Calu3 (cell line): Measurements from ENCODE around the gene SLC36A3. TPM values are rescaled to one million over a fixed set of nuclear protein-coding genes. Genes with fewer than 3 reads are reported as not detected.

Source experiments
- BruUV-seq: library from RNA; stranded (reverse); fragments of 400-500 nt; replicated peaks from 2 replicates; lab custom pipeline; 2021; lab: Mats Ljungman, UMichigan
- CTCF ChIA-PET: fragments of 300-600 bp; sonication (Branson Sonifier 250); formaldehyde crosslinking; loops from one replicate; lab custom pipeline; 2022; ENCODE audit warnings: antibody characterized with exemption; lab: Charles Lee
- DNase-seq: peaks from one replicate; pipeline ENCODE4 v3.0.0; 2022
- H3K27ac Mint-ChIP-seq: one replicate; pipeline ENCODE4 v1.8.0; 2022; ENCODE audit warnings: mixed read lengths; ENCODE audit not compliant: unreplicated experiment
- H3K27me3 Mint-ChIP-seq: one replicate; pipeline ENCODE4 v1.8.0; 2022; ENCODE audit warnings: mixed read lengths; ENCODE audit not compliant: unreplicated experiment
- H3K36me3 Mint-ChIP-seq: one replicate; pipeline ENCODE4 v1.8.0; 2022; ENCODE audit warnings: mild to moderate bottlenecking, moderate library complexity, mixed read lengths; ENCODE audit not compliant: insufficient read depth, unreplicated experiment
- H3K4me1 Mint-ChIP-seq: one replicate; pipeline ENCODE4 v1.8.0; 2022; ENCODE audit warnings: mild to moderate bottlenecking, low read depth, mixed read lengths; ENCODE audit not compliant: unreplicated experiment
- H3K4me3 Mint-ChIP-seq: one replicate; pipeline ENCODE4 v1.8.0; 2022; ENCODE audit warnings: mild to moderate bottlenecking, low read depth, moderate library complexity, mixed read lengths; ENCODE audit not compliant: unreplicated experiment
- H3K9me3 Mint-ChIP-seq: one replicate; pipeline ENCODE4 v1.8.0; 2022; ENCODE audit warnings: low read depth, mixed read lengths; ENCODE audit not compliant: unreplicated experiment
- intact Hi-C: fragments of 100-400 bp; cut with micrococcal nuclease; formaldehyde crosslinking; loops from one replicate; pipeline ENCODE4 v1.10.0; 2022; ENCODE audit not compliant: unreplicated experiment
- total RNA-seq: library from RNA; stranded (reverse); gene quantifications from 2 replicates; pipeline ENCODE4 v1.2.3, GENCODE V29; 2022
- TF ChIP-seq, protein P1 (sequence below): fragments of 200-600 bp; IDR thresholded peaks from one replicate; pipeline ENCODE4 v1.8.0; 2022; ENCODE audit warnings: antibody characterized with exemption; ENCODE audit not compliant: unreplicated experiment

The SLC36A3 gene
- total RNA-seq, 1 experiment from 2014 or later = not detected

DNA sequence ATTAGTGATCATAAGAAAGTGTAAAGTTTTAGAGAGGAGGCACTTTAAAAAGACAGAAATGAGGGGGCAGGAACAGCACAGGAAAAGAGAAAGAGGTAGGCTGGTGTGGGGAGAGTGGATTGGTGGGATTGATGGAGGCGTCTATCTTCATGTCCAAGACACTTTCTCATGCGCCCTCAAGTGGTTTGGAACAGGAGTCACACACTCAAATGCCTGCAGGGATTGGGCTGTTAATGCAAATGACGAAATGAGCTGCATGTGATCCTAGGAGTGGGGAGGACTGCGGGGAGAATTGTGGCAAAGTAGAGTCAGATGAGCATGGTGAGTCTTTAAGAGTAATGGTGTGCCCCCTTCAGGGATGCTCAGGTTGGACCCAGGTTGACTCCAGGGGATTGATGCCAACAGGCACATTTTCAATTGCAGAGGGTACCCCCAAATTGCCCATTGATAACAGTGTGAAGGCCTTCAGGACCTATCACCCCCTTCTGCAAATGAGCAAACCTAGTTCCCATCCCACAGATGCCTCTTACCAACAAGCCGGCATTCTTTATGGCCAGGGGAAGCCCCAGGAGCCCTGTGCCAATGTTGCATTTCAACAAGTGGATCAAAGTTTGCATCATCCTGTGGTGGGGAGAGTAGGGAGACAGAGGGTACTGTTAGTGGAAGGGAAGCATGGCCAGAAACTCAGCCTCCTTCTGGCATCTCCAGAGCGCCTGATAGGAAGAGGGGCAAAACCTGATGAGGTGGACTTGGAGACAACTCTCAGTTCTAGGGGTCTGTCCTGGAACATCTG is 5.3 kb downstream of the SLC36A3 start:
- H3K27ac Mint-ChIP-seq = no peak overlapping the region
- no peaks in the 10 kb centered on the region for H3K36me3 Mint-ChIP-seq
- peaks cover 78% of the 10 kb centered on the region for H3K27me3 Mint-ChIP-seq
- peak; percentile 51 for DNase-seq
- TF ChIP-seq, protein P1, sequence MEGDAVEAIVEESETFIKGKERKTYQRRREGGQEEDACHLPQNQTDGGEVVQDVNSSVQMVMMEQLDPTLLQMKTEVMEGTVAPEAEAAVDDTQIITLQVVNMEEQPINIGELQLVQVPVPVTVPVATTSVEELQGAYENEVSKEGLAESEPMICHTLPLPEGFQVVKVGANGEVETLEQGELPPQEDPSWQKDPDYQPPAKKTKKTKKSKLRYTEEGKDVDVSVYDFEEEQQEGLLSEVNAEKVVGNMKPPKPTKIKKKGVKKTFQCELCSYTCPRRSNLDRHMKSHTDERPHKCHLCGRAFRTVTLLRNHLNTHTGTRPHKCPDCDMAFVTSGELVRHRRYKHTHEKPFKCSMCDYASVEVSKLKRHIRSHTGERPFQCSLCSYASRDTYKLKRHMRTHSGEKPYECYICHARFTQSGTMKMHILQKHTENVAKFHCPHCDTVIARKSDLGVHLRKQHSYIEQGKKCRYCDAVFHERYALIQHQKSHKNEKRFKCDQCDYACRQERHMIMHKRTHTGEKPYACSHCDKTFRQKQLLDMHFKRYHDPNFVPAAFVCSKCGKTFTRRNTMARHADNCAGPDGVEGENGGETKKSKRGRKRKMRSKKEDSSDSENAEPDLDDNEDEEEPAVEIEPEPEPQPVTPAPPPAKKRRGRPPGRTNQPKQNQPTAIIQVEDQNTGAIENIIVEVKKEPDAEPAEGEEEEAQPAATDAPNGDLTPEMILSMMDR = no peak
- no peak overlapping the region for H3K4me3 Mint-ChIP-seq
- CTCF ChIA-PET = interaction anchor here (0.8 to 1.0 kb wide), 3 partner anchors 46 to 296 kb away, joined by 3 to 6 read pairs (median 4); partner anchors contain the start of gene GM2A
- no peaks in the 10 kb centered on the region for H3K9me3 Mint-ChIP-seq
- no TSS peak for BruUV-seq
- H3K4me1 Mint-ChIP-seq = peaks cover 27% of the 10 kb centered on the region
- intact Hi-C loops = loop anchor here (1.0 to 10.0 kb wide), 4 partner anchors 76 to 296 kb away; partner anchors contain the start of gene CCDC69

DNA sequence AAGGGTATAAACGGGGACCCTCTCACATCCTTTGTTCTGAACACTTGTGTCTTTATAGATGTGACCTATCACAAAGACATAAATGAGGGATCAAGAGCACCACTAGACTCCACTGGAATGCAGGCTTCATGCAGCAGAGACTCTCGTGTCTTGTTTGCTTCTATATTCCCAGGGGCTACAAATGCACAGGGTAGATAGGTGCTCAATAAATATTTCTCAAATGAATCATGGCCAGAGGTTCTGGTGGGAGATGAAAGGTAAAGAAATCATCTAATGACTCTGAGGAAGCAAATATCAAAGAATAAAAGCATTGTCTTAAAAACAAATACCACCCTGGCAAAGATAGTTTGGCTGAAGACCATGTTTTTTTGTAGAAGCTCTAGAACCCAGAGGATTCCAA is 6.6 kb downstream of the SLC36A3 start:
- H3K27ac Mint-ChIP-seq = no peak overlapping the region
- peaks cover 27% of the 10 kb centered on the region for H3K4me1 Mint-ChIP-seq
- H3K36me3 Mint-ChIP-seq = no peaks in the 10 kb centered on the region
- no peak for DNase-seq
- CTCF ChIA-PET = interaction anchor here (1.2 kb wide), 1 partner anchor 19 kb away, joined by 3 read pairs; no protein-coding TSS in a partner anchor
- peaks cover 65% of the 10 kb centered on the region for H3K27me3 Mint-ChIP-seq
- H3K4me3 Mint-ChIP-seq = no peak overlapping the region
- intact Hi-C loops = loop anchor here (5.0 to 10.0 kb wide), 3 partner anchors 75 to 170 kb away; partner anchors contain the start of gene CCDC69
- no peaks in the 10 kb centered on the region for H3K9me3 Mint-ChIP-seq
- BruUV-seq = no TSS peak
- TF ChIP-seq, protein P1 = no peak

DNA sequence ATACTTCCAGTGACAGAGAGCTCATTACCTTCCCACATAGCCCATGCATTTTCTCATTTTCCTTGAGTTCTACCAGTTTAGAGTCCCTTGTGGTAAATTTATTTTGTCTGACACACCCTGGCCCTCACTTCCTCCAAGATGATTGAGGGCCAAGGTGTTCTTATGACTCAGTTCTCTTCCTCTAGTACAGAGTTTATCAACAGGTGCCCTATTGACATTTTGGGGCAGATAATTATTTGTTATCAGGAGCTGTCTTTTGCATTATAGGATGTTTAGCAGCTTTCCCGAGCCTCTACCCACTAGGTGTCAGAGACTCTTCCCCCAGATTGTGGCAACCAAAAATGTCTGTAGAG is 7.1 kb downstream of the SLC36A3 start:
- H3K36me3 Mint-ChIP-seq = no peaks in the 10 kb centered on the region
- H3K4me1 Mint-ChIP-seq = peaks cover 27% of the 10 kb centered on the region
- intact Hi-C loops = loop anchor here (5.0 to 10.0 kb wide), 3 partner anchors 74 to 169 kb away; partner anchors contain the start of gene CCDC69
- CTCF ChIA-PET = interaction anchor here (1.2 kb wide), 1 partner anchor 20 kb away, joined by 3 read pairs; no protein-coding TSS in a partner anchor
- DNase-seq = no peak
- H3K27ac Mint-ChIP-seq = no peak overlapping the region
- TF ChIP-seq, protein P1 = no peak
- H3K27me3 Mint-ChIP-seq = peaks cover 60% of the 10 kb centered on the region
- no peak overlapping the region for H3K4me3 Mint-ChIP-seq
- no peaks in the 10 kb centered on the region for H3K9me3 Mint-ChIP-seq
- BruUV-seq = no TSS peak

DNA sequence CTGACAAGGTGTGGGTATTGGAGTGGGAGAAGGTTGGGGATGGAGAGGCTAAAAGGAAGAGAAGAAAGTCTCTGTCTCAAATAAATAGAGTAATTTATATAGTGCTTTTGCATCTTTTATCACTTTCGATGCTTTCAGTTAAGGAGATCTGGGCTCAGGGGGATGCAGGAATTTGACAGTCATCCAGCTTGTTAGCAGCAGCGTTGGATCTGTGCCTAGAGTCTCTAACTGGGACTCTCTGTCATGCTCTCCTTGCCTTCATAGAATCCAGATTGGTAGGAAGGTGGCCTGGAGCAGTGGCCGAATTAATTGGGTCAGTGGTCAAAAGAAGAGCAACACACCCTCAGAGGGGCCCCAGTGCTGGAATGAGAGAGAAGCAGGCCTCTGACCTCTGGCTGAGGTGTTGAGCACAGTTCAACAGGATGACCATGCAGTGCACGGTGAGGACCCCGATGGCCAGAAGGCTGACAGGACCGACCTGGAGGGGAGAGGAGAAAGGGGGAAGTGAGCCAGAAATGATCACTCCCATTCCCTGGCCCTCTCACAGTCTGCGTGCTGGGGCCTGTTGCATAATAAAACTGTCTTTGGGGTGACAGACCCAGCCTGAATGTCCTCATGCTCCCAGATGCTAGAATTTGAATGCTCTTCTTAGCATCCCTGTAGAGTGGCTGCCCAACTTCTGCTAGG is 7.6 kb downstream of the SLC36A3 start:
- no peaks in the 10 kb centered on the region for H3K36me3 Mint-ChIP-seq
- H3K4me1 Mint-ChIP-seq = peaks cover 27% of the 10 kb centered on the region
- intact Hi-C loops = loop anchor here (5.0 to 10.0 kb wide), 3 partner anchors 74 to 169 kb away; partner anchors contain the start of gene CCDC69
- peaks cover 54% of the 10 kb centered on the region for H3K27me3 Mint-ChIP-seq
- H3K4me3 Mint-ChIP-seq = no peak overlapping the region
- CTCF ChIA-PET = interaction anchor here (1.2 kb wide), 1 partner anchor 20 kb away, joined by 3 read pairs; no protein-coding TSS in a partner anchor
- no TSS peak for BruUV-seq
- no peak overlapping the region for H3K27ac Mint-ChIP-seq
- TF ChIP-seq, protein P1 = no peak
- H3K9me3 Mint-ChIP-seq = no peaks in the 10 kb centered on the region
- no peak for DNase-seq
